Vagina (tissue), 2 donors: ENCODE data around the gene ISYNA1.

ENCODE experiments used
- POLR2A ChIP-seq, 2 donors: fragments of 450-650 bp; IDR thresholded peaks; one replicate each; pipeline ENCODE4 v1.6.1; 2017; ENCODE audit warnings: antibody characterized with exemption in 2 of 2, mild to moderate bottlenecking in 2 of 2, moderate library complexity in 2 of 2
- TF ChIP-seq, protein P1 (sequence below), 3 experiments: fragments of 450-650 bp in 2 of 3; fragments of 200-600 bp in 1 of 3; sonication (generic) in 1 of 3; IDR thresholded peaks; one replicate each; pipeline ENCODE4 v1.5.1; 2017 to 2019; ENCODE audit warnings: antibody characterized with exemption in 3 of 3, mild to moderate bottlenecking in 2 of 3, moderate library complexity in 2 of 3

DNA sequence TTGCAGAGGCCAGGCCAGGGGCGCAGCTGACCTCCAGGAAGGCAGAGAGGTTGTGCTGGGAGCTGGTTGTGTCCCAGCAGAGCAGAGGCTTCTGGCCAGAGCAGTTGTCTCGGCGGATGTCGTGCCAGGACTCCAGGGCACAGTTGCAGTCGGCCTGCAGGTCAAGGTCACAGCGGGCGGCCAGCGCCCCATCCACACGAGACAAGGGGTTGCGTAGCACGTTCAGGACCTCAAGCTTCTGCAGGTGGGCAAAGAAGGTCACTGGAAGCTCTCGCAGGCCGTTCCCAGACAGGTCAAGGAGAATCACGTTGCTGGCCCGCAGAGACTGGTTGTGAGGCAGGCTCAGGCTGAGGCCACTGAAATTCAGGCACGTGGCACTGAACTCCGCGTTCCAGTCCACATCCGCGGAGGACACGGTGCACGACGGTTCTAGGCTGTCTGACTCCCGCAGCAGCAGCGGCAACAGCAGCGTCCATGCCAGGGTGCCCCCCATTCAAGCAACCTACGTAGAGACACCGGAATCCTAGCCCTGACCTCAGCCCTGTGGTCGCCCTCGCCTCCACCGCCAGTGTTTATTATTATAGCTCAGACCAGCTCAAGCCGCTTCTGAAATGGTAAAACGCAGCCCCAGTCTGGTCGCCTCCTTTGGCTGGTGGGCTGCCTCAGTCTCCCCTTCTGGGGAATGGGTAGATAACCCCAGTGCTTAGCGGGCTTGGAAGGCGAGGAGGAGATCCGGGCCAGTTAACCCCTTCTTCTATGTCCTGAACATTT, 41.3 kb downstream of the ISYNA1 start:
- no peak for TF ChIP-seq POLR2A (IDR thresholded peaks at IDR 0.05)
- TF ChIP-seq, protein P1, sequence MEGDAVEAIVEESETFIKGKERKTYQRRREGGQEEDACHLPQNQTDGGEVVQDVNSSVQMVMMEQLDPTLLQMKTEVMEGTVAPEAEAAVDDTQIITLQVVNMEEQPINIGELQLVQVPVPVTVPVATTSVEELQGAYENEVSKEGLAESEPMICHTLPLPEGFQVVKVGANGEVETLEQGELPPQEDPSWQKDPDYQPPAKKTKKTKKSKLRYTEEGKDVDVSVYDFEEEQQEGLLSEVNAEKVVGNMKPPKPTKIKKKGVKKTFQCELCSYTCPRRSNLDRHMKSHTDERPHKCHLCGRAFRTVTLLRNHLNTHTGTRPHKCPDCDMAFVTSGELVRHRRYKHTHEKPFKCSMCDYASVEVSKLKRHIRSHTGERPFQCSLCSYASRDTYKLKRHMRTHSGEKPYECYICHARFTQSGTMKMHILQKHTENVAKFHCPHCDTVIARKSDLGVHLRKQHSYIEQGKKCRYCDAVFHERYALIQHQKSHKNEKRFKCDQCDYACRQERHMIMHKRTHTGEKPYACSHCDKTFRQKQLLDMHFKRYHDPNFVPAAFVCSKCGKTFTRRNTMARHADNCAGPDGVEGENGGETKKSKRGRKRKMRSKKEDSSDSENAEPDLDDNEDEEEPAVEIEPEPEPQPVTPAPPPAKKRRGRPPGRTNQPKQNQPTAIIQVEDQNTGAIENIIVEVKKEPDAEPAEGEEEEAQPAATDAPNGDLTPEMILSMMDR (IDR thresholded peaks at IDR 0.05), result no peak
